B cell (primary cell): ENCODE results near the gene HLA-DMB. TPM values are rescaled to one million over a fixed set of nuclear protein-coding genes. Genes with fewer than 3 reads are reported as not detected.
A peak's percentile ranks its signal among the peaks of the same experiment; 100 is the strongest.

Experiments used
- ATAC-seq: fragments of 200-7000 bp; cut with Tn5 transposase; one replicate; pipeline ENCODE4 v1.10.0; 2021; ENCODE audit warnings: low read depth, mild to moderate bottlenecking, moderate number of reproducible peaks, moderate library complexity
- CTCF ChIA-PET: fragments of 350-600 bp; sonication (Branson Sonifier 250); formaldehyde crosslinking; loops from one replicate; lab custom pipeline; 2021; ENCODE audit warnings: antibody characterized with exemption, inconsistent platforms; lab: Charles Lee
- POLR2A ChIA-PET: fragments of 350-600 bp; sonication (Branson Sonifier 250); formaldehyde crosslinking; loops from one replicate; lab custom pipeline; 2021; ENCODE audit warnings: antibody characterized with exemption; lab: Charles Lee
- DNase-seq: peaks from one replicate; pipeline ENCODE4 v3.0.0; 2013
- H2AFZ ChIP-seq: 2 replicates; pipeline ENCODE4 v1.6.1; 2012; ENCODE audit warnings: mild to moderate bottlenecking, low read depth, low read length; ENCODE audit not compliant: insufficient read depth, poor library complexity, severe bottlenecking
- H3K27ac ChIP-seq, 2 donors: 1 replicate in 1 of 2; 2 replicates in 1 of 2; pipeline ENCODE4 v1.5.1; 2012 to 2013; ENCODE audit warnings: low read length in 2 of 2, mild to moderate bottlenecking in 2 of 2, moderate library complexity in 1 of 2
- H3K27me3 ChIP-seq, 4 experiments: fragments of 200-600 bp in 1 of 4; sonication (generic) in 1 of 4; replicated peaks in 1 of 4; 1 replicate in 2 of 4; 2 replicates in 2 of 4; pipeline versions ENCODE4 v1.6.1 to v1.7.0; 2013 to 2016; ENCODE audit warnings: low read length in 3 of 4, mild to moderate bottlenecking in 2 of 4, mixed read lengths in 1 of 4, moderate library complexity in 1 of 4; ENCODE audit not compliant: insufficient read depth in 4 of 4, control insufficient read depth in 3 of 4; ENCODE audit errors: control extremely low read depth in 1 of 4
- H3K36me3 ChIP-seq, 2 experiments: replicated peaks in 1 of 2; 1 replicate in 1 of 2; 2 replicates in 1 of 2; pipeline versions ENCODE4 v1.6.1 to v1.7.1; 2013; ENCODE audit warnings: low read length in 1 of 2; ENCODE audit not compliant: insufficient read depth in 2 of 2, control insufficient read depth in 1 of 2; ENCODE audit errors: control extremely low read depth in 1 of 2, extremely low read depth in 1 of 2
- H3K4me1 ChIP-seq, 2 donors: fragments of 200-600 bp in 1 of 2; sonication (generic) in 1 of 2; 1 replicate in 1 of 2; 2 replicates in 1 of 2; pipeline versions ENCODE4 v1.5.1 to v1.6.1; 2013 to 2017; ENCODE audit warnings: low read length in 2 of 2; ENCODE audit not compliant: control insufficient read depth in 2 of 2, insufficient read depth in 2 of 2
- H3K4me2 ChIP-seq: replicated peaks from 2 replicates; pipeline ENCODE3; 2012; ENCODE audit warnings: mild to moderate bottlenecking, low read depth, low read length; ENCODE audit not compliant: poor library complexity, severe bottlenecking
- H3K4me3 ChIP-seq, 5 experiments: fragments of 200-600 bp in 1 of 5; sonication (generic) in 1 of 5; 1 replicate in 3 of 5; 2 replicates in 2 of 5; pipeline versions ENCODE4 v1.5.1 to v1.7.0; 2011 to 2016; ENCODE audit warnings: low read length in 4 of 5, mild to moderate bottlenecking in 4 of 5, low read depth in 2 of 5, control low read depth in 1 of 5, moderate library complexity in 1 of 5; ENCODE audit not compliant: insufficient read depth in 1 of 5; ENCODE audit errors: control extremely low read depth in 1 of 5, extremely low read depth in 1 of 5
- H3K79me2 ChIP-seq: fragments of 200-600 bp; sonication (generic); one replicate; pipeline ENCODE4 v1.6.0; 2016; ENCODE audit warnings: low read length; ENCODE audit not compliant: control insufficient read depth, insufficient read depth
- H3K9ac ChIP-seq: fragments of 200-600 bp; sonication (generic); 2 replicates; pipeline ENCODE4 v1.6.1; 2017; ENCODE audit warnings: mild to moderate bottlenecking, low read length, moderate library complexity
- H3K9me3 ChIP-seq, 3 donors: one replicate each; pipeline versions ENCODE4 v1.6.1 to v1.7.1; 2013; ENCODE audit warnings: low read length in 2 of 3; ENCODE audit not compliant: control insufficient read depth in 2 of 3, insufficient read depth in 1 of 3; ENCODE audit errors: control extremely low read depth in 1 of 3
- H4K20me1 ChIP-seq: 2 replicates; pipeline ENCODE4 v1.6.0; 2012; ENCODE audit warnings: mild to moderate bottlenecking, low read length; ENCODE audit not compliant: insufficient read depth, control insufficient read depth, poor library complexity, severe bottlenecking
- H3K27ac Mint-ChIP-seq: one replicate; pipeline ENCODE4 v1.8.0; 2021; ENCODE audit warnings: mixed read lengths
- H3K27me3 Mint-ChIP-seq: one replicate; pipeline ENCODE4 v1.8.0; 2021; ENCODE audit warnings: mixed read lengths
- H3K4me1 Mint-ChIP-seq: one replicate; pipeline ENCODE4 v1.8.0; 2021; ENCODE audit warnings: mixed read lengths
- H3K4me3 Mint-ChIP-seq: one replicate; pipeline ENCODE4 v1.8.0; 2021; ENCODE audit warnings: mixed read lengths
- H3K9me3 Mint-ChIP-seq: one replicate; pipeline ENCODE4 v1.8.0; 2022; ENCODE audit warnings: mixed read lengths; ENCODE audit not compliant: insufficient read depth
- CTCF ChIP-seq: fragments of 200-600 bp; IDR thresholded peaks from one replicate; pipeline ENCODE4 v1.8.0; 2022; ENCODE audit warnings: antibody characterized with exemption, mild to moderate bottlenecking
- EZH2 ChIP-seq: IDR thresholded peaks from 2 replicates; pipeline ENCODE4 v1.6.1; 2012; ENCODE audit warnings: borderline replicate concordance, low read depth, mild to moderate bottlenecking, moderate library complexity, low read length; ENCODE audit not compliant: insufficient read depth, poor library complexity, severe bottlenecking
- WGBS: methylation state at CpG from one replicate; pipeline ENCODE4 v1.1.5; 2013; ENCODE audit warnings: missing lambda C conversion rate; ENCODE audit not compliant: insufficient coverage; 5-methylcytosine and 5-hydroxymethylcytosine counted together
- intact Hi-C: fragments of 100-400 bp; cut with micrococcal nuclease; formaldehyde crosslinking; loops from one replicate; pipeline ENCODE4 v1.10.0; 2022
- polyA plus RNA-seq: library from polyadenylated mRNA; depleted of rRNA; stranded (reverse); fragments of >200 nt; gene quantifications from 2 replicates; pipeline ENCODE4 v1.2.3, GENCODE V29; 2012
- total RNA-seq, 2 donors: library from RNA; stranded (reverse); fragments of 120-200 nt in 1 of 2; gene quantifications; 1 replicate in 1 of 2; 2 replicates in 1 of 2; pipeline versions ENCODE4 v1.2.3 to v1.2.4, GENCODE V29; 2013 to 2022

HLA-DMB gene
- total and polyA plus RNA-seq, 2 donors (not counting 1 experiment from before 2014, with no cell fraction given), result 593 to 656 TPM

- intact Hi-C loops, result loop anchor here (10.0 kb wide), 1 partner anchor 567 kb away; no protein-coding TSS in a partner anchor
- peaks cover 2 to 64% of the 10 kb centered on the region in 2 experiments for H3K36me3 ChIP-seq
- H3K4me3 ChIP-seq, result no peak overlapping the region
- POLR2A ChIA-PET, result interaction anchor here (6.4 kb wide), 1 partner anchor 10 kb away, joined by 92 read pairs; no protein-coding TSS in a partner anchor
- no peak overlapping the region for H3K4me2 ChIP-seq
- Mint-ChIP-seq H3K27me3 (no peaks in the 10 kb centered on the region), H3K27ac (peak overlapping the region; percentile 13), H3K4me1 (peaks cover 47% of the 10 kb centered on the region), H3K4me3 (no peak overlapping the region), H3K9me3 (no peaks in the 10 kb centered on the region)
- peaks cover 33% of the 10 kb centered on the region for H3K79me2 ChIP-seq
- H3K9me3 ChIP-seq, result no peaks in the 10 kb centered on the region
- no peak for TF ChIP-seq EZH2
- no peak for TF ChIP-seq CTCF
- CTCF ChIA-PET, result interaction anchor here (0.9 to 28.4 kb wide), 9 partner anchors 10 to 143 kb away, joined by 3 to 822 read pairs (median 60); partner anchors contain the start of genes BRD2, HLA-DMA, HLA-DMB and TAP2
- H2AFZ ChIP-seq, result no peak overlapping the region
- H3K9ac ChIP-seq, result no peak overlapping the region
- peaks cover 38% of the 10 kb centered on the region for H4K20me1 ChIP-seq
- H3K4me1 ChIP-seq, result peaks cover 19 to 25% of the 10 kb centered on the region in 2 donors
- DNase-seq, result no peak
- peak overlapping the region in 1 of 2 donors; percentile 7 for H3K27ac ChIP-seq
- no peak for ATAC-seq
- H3K27me3 ChIP-seq, result no peaks in the 10 kb centered on the region
- 52% methylated on average over 4 of the region's 8 CpGs for WGBS
Measured at GRCh38 chr6:32982084-32982701, 41.4 kb upstream of the HLA-DMB start.

GRCh38 chr6:32980488-32981038, 39.7 kb upstream of the HLA-DMB start:
- no peak overlapping the region for H2AFZ ChIP-seq
- H3K36me3 ChIP-seq, result peaks cover 2 to 80% of the 10 kb centered on the region in 2 experiments
- DNase-seq, result no peak
- ChIA-PET CTCF (interaction anchor here (1.2 to 28.4 kb wide), 12 partner anchors 8 to 142 kb away, joined by 3 to 822 read pairs (median 8); partner anchors contain the start of genes HLA-DMA, HLA-DMB and TAP2), POLR2A (interaction anchor here (0.6 to 6.4 kb wide), 6 partner anchors 8 to 135 kb away, joined by 3 to 92 read pairs (median 4); partner anchors contain the start of genes BRD2 and HLA-DMA)
- Mint-ChIP-seq H3K27ac (no peak overlapping the region), H3K4me3 (no peak overlapping the region), H3K9me3 (no peaks in the 10 kb centered on the region), H3K27me3 (no peaks in the 10 kb centered on the region), H3K4me1 (peaks cover 62% of the 10 kb centered on the region)
- H3K9me3 ChIP-seq, result no peaks in the 10 kb centered on the region
- intact Hi-C loops, result loop anchor here (10.0 kb wide), 1 partner anchor 566 kb away; no protein-coding TSS in a partner anchor
- peak overlapping the region in 1 of 2 donors; percentile 38 for H3K27ac ChIP-seq
- H3K4me2 ChIP-seq, result no peak overlapping the region
- peaks cover 31 to 39% of the 10 kb centered on the region in 2 donors for H3K4me1 ChIP-seq
- no peak overlapping the region for H3K4me3 ChIP-seq
- H3K27me3 ChIP-seq, result no peaks in the 10 kb centered on the region
- H3K9ac ChIP-seq, result no peak overlapping the region
- peaks cover 54% of the 10 kb centered on the region for H4K20me1 ChIP-seq
- H3K79me2 ChIP-seq, result peaks cover 50% of the 10 kb centered on the region
- ATAC-seq, result no peak
- 91% methylated on average over 8 of the region's 11 CpGs for WGBS
- TF ChIP-seq EZH2, result no peak
- TF ChIP-seq CTCF, result no peak
